ENCODE measurements around the gene EIF3A. TPM values are rescaled to one million over a fixed set of nuclear protein-coding genes. Genes with fewer than 3 reads are reported as not detected.
"Not testable (repeated sequence)": the region's sequence is repeated elsewhere in the genome, so short reads cannot be mapped to it uniquely, and the experiment has no call there.

Gene EIF3A
- total RNA-seq, 2 experiments from 2014 or later: 132 to 150 TPM

DNA sequence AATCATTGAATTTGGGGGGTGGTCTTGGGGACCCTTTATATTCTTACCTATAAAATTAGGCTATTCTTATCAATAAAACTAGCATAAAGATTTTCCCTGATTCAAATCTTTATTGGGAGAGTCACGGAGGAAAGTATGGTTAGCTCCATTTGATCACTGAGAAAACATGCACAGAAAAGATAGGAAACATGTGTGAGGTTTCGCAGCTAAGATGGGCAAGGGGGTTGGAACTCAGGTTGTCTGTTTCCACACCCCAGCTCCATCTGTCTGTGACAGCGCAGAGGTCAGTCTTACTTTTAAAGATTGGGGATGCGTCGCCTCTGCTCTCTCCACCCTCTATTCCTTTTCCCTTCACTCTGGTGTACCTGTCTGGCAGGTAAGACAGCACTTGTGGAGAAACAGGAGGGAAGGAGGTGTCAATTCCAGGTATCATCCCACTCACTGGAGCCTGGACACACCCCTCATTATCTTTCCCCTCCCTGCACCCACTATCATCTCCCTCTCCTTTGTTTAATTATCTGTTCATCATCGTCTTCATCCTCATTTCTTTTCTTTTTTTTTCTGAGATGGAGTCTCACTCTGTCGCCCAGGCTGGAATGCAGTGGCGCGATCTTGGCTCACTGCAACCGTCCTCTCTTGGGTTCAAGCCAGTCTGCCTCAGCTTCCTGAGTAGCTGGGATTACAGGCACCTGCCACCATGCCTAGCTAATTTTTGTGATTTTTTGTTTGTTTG, 20.9 kb upstream of the EIF3A start:
- no peak for DNase-seq
- intact Hi-C loops (cut with DNase I, micrococcal nuclease): loop anchor here in 1 of 2 experiments (10.0 kb wide), 2 partner anchors 623 to 757 kb away; partner anchors contain the start of genes FAM204A and INPP5F

DNA sequence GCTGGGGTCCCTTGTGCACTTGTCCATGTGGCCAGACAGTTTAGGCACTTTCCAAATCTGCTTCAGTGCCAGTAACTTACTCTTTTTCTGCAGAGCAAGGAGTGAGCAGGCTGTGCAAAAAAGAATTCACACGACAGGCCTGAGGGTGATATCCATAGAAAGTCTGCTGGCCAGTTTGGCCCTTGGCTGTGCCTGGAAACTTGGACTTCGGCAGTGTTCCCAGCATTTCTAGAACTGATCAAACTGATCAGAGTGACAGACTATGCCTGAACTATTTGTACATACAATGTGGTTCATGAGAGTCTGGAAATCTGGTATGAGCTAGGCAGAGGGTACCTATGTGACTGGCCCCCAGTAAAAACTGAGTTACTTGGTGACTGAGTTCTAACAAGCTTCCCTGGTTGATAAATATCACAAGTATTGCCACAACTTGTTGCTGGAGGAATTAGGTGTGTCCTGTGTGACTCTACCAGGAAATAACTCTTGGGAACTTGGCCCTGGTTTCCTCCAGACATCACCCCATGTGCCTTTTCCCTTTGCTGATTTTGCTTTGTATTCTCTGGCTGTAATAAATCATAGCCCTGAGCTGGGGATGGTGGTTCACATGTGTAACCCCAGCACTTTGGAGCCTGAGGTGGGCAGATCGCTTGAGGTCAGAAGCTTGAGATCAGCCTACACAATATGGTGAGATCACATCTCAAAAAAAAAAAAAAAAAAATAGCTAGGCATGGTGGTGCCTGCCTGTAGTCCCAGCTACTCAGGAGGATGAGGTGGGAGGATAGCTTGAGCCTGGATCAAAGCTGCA, 20.0 kb upstream of the EIF3A start:
- CTCF ChIA-PET: interaction anchor here (0.6 to 0.8 kb wide), 2 partner anchors 10 to 24 kb away, joined by 3 read pairs; no protein-coding TSS in a partner anchor
- POLR2A ChIA-PET: interaction anchor here (1.1 kb wide), 1 partner anchor 18 kb away, joined by 8 read pairs; no protein-coding TSS in a partner anchor
- Mint-ChIP-seq H3K36me3 (ENCODE audit: low read depth) (no peaks in the 10 kb centered on the region), H3K27me3 (no peaks in the 10 kb centered on the region), H3K4me3 (no peak overlapping the region), H3K9me3 (ENCODE audit: low read depth) (no peaks in the 10 kb centered on the region), H3K4me1 (peaks cover 14% of the 10 kb centered on the region), H3K27ac (no peak overlapping the region)
- no peak for DNase-seq
- intact Hi-C loops (cut with DNase I, micrococcal nuclease): loop anchor here in 1 of 2 experiments (10.0 kb wide), 2 partner anchors 624 to 756 kb away; partner anchors contain the start of genes FAM204A and INPP5F
- ATAC-seq: no peak

More for the DNA sequence above, 20.9 kb upstream of the EIF3A start:
- H3K36me3 Mint-ChIP-seq (ENCODE audit: low read depth): no peaks in the 10 kb centered on the region
- H3K9me3 Mint-ChIP-seq (ENCODE audit: low read depth): no peaks in the 10 kb centered on the region
- ChIA-PET POLR2A (interaction anchor here (1.1 kb wide), 1 partner anchor 19 kb away, joined by 8 read pairs; no protein-coding TSS in a partner anchor), CTCF (interaction anchor here (0.8 kb wide), 1 partner anchor 10 kb away, joined by 3 read pairs; no protein-coding TSS in a partner anchor)
- peaks cover 10% of the 10 kb centered on the region for H3K4me1 Mint-ChIP-seq
- H3K27ac Mint-ChIP-seq: no peak overlapping the region
- no peak for ATAC-seq
- H3K4me3 Mint-ChIP-seq: no peak overlapping the region
- no peaks in the 10 kb centered on the region for H3K27me3 Mint-ChIP-seq

GRCh38 chr10:119098576-119098975, 18.0 kb upstream of the EIF3A start:
- Mint-ChIP-seq H3K36me3 (ENCODE audit: low read depth) (no peaks in the 10 kb centered on the region), H3K4me3 (no peak overlapping the region), H3K27me3 (no peaks in the 10 kb centered on the region), H3K4me1 (peaks cover 11% of the 10 kb centered on the region), H3K9me3 (ENCODE audit: low read depth) (no peaks in the 10 kb centered on the region), H3K27ac (no peak overlapping the region)
- ATAC-seq (no peak), DNase-seq (no peak)
- ChIA-PET CTCF (no interaction called here), POLR2A (no interaction called here)
- intact Hi-C loops (cut with DNase I, micrococcal nuclease): no loop called here

DNA sequence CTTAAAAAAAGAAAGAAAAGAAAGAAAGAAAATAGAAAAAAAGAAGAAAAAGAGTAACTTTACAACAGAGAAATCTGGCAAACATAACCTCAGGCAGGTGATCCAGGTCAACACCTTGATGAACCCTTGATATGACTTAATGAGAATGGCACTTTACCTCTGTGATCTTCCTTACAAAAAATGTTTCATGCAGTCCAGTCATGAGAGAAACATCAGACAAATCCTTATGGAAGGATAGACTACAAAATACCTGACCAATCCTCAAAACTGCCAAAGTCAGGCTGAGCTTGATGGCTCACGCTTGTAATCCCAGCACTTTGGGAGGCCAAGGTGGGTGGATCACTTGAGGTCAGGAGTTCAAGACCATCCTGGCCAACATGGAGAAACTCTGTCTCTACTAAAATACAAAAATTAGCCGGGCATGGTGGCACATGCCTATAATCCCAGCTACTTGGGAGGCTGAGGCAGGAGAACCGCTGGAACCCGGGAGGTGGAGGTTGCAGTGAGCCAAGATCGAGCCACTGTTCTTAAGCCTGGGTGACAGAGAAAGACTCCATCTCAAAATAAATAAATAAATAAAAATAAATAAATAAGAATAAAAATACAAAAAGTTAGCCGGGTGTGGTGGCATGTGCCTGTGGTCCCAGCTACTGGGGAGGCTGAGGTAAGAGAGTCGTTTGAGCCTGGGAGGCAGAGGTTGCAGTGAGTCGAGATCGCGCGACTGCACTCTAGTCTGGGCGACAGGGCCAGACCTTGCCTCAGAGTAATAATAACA, 16.2 kb upstream of the EIF3A start:
- H3K27ac Mint-ChIP-seq; ATAC-seq; DNase-seq; H3K27me3 Mint-ChIP-seq; H3K36me3 Mint-ChIP-seq (ENCODE audit: low read depth); H3K4me3 Mint-ChIP-seq; intact Hi-C loops (cut with DNase I, micrococcal nuclease); H3K9me3 Mint-ChIP-seq (ENCODE audit: low read depth): not testable (repeated sequence)
- H3K4me1 Mint-ChIP-seq: peaks cover 17% of the 10 kb centered on the region
- CTCF ChIA-PET: interaction anchor here (0.6 kb wide), 2 partner anchors 37 to 640 kb away, joined by 3 to 4 read pairs; no protein-coding TSS in a partner anchor
- POLR2A ChIA-PET: interaction anchor here (0.8 kb wide), 1 partner anchor 14 kb away, joined by 4 read pairs; no protein-coding TSS in a partner anchor

DNA sequence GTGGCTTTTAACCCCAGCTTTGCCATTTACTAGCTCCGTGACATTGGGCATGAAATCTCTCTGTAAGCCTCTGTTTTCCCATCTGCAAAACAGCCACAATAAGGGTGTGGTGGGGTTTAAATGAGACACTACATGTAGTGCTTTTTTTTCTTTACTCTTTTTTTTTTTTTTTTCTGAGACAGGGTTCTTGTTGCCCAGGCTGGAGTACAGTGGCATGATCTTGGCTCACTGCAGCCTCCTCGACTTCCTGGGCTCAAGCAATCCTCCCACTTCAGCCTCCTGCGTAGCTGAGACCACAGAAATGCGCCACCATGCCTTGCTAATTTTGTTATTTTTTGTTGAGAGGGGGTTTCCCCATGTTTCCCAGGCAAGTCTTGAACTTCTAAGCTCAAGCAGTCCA, 15.0 kb upstream of the EIF3A start:
- peak; percentile 27 for DNase-seq
- Mint-ChIP-seq H3K27ac (no peak overlapping the region), H3K36me3 (ENCODE audit: low read depth) (no peaks in the 10 kb centered on the region), H3K4me3 (no peak overlapping the region), H3K9me3 (ENCODE audit: low read depth) (no peaks in the 10 kb centered on the region), H3K4me1 (peaks cover 26% of the 10 kb centered on the region), H3K27me3 (no peaks in the 10 kb centered on the region)
- ChIA-PET CTCF (interaction anchor here (0.6 kb wide), 1 partner anchor 32 kb away, joined by 3 read pairs; no protein-coding TSS in a partner anchor), POLR2A (interaction anchor here (0.8 kb wide), 1 partner anchor 13 kb away, joined by 4 read pairs; no protein-coding TSS in a partner anchor)
- no peak for ATAC-seq
- intact Hi-C loops (cut with DNase I, micrococcal nuclease): no loop called here

GRCh38 chr10:119090968-119091367, 10.4 kb upstream of the EIF3A start:
- Mint-ChIP-seq H3K36me3 (ENCODE audit: low read depth) (no peaks in the 10 kb centered on the region), H3K4me1 (peaks cover 38% of the 10 kb centered on the region), H3K9me3 (ENCODE audit: low read depth) (no peaks in the 10 kb centered on the region), H3K27me3 (no peaks in the 10 kb centered on the region), H3K27ac (no peak overlapping the region), H3K4me3 (no peak overlapping the region)
- ATAC-seq: peak; percentile 65
- intact Hi-C loops (cut with DNase I, micrococcal nuclease): no loop called here
- ChIA-PET CTCF (interaction anchor here (0.9 kb wide), 1 partner anchor 20 kb away, joined by 3 read pairs; no protein-coding TSS in a partner anchor), POLR2A (no interaction called here)
- no peak for DNase-seq

DNA sequence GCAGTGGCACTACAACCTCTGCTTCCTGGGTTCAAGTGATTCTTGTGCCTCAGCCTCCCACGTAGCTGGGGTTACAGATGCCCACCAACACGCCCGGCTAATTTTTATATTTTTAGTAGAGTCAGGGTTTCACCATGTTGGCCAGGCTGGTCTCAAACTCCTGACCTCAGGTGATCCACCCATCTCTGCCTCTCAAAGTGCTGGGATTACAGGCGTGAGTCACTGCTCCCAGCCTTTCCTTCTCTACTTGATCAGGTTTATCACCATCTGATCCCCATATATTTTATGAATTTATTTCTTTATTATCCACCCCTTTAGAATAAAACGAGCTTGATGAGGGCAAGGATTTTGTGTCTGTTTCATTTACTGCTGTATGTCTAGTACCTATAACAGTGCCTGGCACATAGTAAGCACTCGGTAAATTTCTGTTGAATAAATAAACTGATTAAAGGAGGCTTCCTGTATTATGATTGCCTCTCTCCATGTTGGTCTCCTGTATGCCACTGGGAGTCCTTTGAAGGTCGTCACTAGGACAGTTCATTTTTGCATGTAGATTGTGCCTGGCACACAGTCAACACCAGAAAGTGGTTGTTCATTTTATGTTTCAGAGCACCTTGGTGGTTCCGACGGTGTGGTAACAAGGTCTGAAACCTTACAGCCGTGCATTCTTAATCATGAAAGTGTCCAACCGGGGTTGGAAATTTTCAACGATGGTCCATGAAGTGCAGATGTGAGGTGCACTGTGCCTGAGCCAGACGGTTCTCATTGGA, 9.6 kb upstream of the EIF3A start:
- intact Hi-C loops (cut with DNase I, micrococcal nuclease): no loop called here
- Mint-ChIP-seq H3K4me3 (no peak overlapping the region), H3K4me1 (peaks cover 31% of the 10 kb centered on the region), H3K36me3 (ENCODE audit: low read depth) (no peaks in the 10 kb centered on the region), H3K27ac (peak overlapping the region; percentile 31), H3K9me3 (ENCODE audit: low read depth) (no peaks in the 10 kb centered on the region), H3K27me3 (no peaks in the 10 kb centered on the region)
- CTCF ChIA-PET: interaction anchor here (0.6 to 1.2 kb wide), 2 partner anchors 9 to 119 kb away, joined by 3 to 5 read pairs; no protein-coding TSS in a partner anchor
- POLR2A ChIA-PET: no interaction called here
- ATAC-seq (peak; percentile 86), DNase-seq (peak; percentile 40)

DNA sequence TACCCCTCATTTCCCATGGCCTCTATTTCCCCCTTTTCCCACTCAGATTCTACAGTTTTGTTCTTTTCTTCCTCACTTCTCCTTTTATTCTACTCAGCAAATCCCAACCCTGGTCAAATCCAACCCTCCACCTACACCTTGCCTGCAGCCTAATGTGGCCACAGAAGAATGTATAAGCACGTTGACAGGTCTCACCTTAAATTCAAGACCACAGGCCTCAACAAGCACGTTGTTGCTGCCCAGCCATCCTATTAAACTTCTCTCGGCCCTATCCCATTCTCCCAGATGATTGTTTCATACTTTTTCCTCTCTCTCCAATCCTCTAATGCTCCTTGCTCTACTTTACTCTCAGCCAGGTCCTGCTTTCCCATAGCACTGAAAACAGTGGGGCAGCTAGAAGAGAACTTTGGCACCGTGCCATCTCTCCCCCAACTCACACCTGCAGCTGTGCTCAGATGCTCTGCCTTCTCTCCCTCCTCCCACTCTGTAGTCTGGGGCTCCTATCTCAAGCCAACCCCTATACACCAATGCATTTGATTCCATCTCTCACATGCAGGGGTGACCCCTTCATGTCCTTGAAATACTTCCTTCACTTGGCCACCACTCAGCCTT, 6.8 kb upstream of the EIF3A start:
- ATAC-seq (no peak), DNase-seq (no peak)
- POLR2A ChIA-PET: interaction anchor here (0.6 to 0.7 kb wide), 2 partner anchors 43 to 295 kb away, joined by 3 to 4 read pairs; no protein-coding TSS in a partner anchor
- Mint-ChIP-seq H3K27ac (no peak overlapping the region), H3K4me3 (no peak overlapping the region), H3K36me3 (ENCODE audit: low read depth) (no peaks in the 10 kb centered on the region), H3K27me3 (no peaks in the 10 kb centered on the region), H3K9me3 (ENCODE audit: low read depth) (no peaks in the 10 kb centered on the region), H3K4me1 (peaks cover 31% of the 10 kb centered on the region)
- CTCF ChIA-PET: no interaction called here
- intact Hi-C loops (cut with DNase I, micrococcal nuclease): loop anchor here in 1 of 2 experiments (10.0 kb wide), 1 partner anchor 507 kb away; the partner anchor contains the start of gene TIAL1

DNA sequence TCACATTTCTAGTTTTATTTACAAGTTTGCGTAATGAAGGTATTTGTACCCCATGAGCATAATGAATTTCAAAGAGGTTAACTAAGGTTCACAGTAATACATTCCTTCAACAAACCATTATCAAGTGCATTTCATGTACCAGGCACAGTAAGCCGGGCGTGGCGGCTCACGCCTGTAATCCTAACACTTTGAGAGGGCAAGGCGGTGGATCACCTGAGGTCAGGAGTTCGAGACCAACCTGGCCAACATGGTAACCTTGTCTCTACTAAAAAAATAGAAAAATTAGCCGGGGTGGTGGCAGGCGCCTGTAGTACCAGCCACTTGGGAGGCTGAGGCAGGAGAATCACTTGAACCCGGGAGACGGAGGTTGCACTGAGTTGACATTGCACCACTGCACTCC, 4.3 kb upstream of the EIF3A start:
- no peak for DNase-seq
- H3K4me1 Mint-ChIP-seq: peaks cover 14% of the 10 kb centered on the region
- H3K4me3 Mint-ChIP-seq: no peak overlapping the region
- intact Hi-C loops (cut with DNase I, micrococcal nuclease): loop anchor here (5.0 to 10.0 kb wide), 3 partner anchors 510 to 1038 kb away; partner anchors contain the start of genes INPP5F (in 1 of the 2), RAB11FIP2 (in 1 of the 2) and TIAL1 (in 1 of the 2)
- ChIA-PET POLR2A (no interaction called here), CTCF (interaction anchor here (1.2 kb wide), 1 partner anchor 361 kb away, joined by 3 read pairs; no protein-coding TSS in a partner anchor)
- H3K27ac Mint-ChIP-seq: no peak overlapping the region
- no peaks in the 10 kb centered on the region for H3K9me3 Mint-ChIP-seq (ENCODE audit: low read depth)
- peaks cover 1% of the 10 kb centered on the region for H3K36me3 Mint-ChIP-seq (ENCODE audit: low read depth)
- no peak for ATAC-seq
- H3K27me3 Mint-ChIP-seq: no peaks in the 10 kb centered on the region
